B cell (primary cell): ENCODE data around the gene ZNF662. TPM values are rescaled to one million over a fixed set of nuclear protein-coding genes. Genes with fewer than 3 reads are reported as not detected.

ENCODE experiments used
- ATAC-seq: fragments of 200-7000 bp; cut with Tn5 transposase; one replicate; pipeline ENCODE4 v1.10.0; 2021; ENCODE audit warnings: low read depth, mild to moderate bottlenecking, moderate number of reproducible peaks, moderate library complexity
- CTCF ChIA-PET: fragments of 350-600 bp; sonication (Branson Sonifier 250); formaldehyde crosslinking; loops from one replicate; lab custom pipeline; 2021; ENCODE audit warnings: antibody characterized with exemption, inconsistent platforms; lab: Charles Lee
- POLR2A ChIA-PET: fragments of 350-600 bp; sonication (Branson Sonifier 250); formaldehyde crosslinking; loops from one replicate; lab custom pipeline; 2021; ENCODE audit warnings: antibody characterized with exemption; lab: Charles Lee
- DNase-seq: peaks from one replicate; pipeline ENCODE4 v3.0.0; 2013
- H2AFZ ChIP-seq: 2 replicates; pipeline ENCODE4 v1.6.1; 2012; ENCODE audit warnings: mild to moderate bottlenecking, low read depth, low read length; ENCODE audit not compliant: insufficient read depth, poor library complexity, severe bottlenecking
- H3K27ac ChIP-seq, 2 donors: 1 replicate in 1 of 2; 2 replicates in 1 of 2; pipeline ENCODE4 v1.5.1; 2012 to 2013; ENCODE audit warnings: low read length in 2 of 2, mild to moderate bottlenecking in 2 of 2, moderate library complexity in 1 of 2
- H3K27me3 ChIP-seq, 4 experiments: fragments of 200-600 bp in 1 of 4; sonication (generic) in 1 of 4; replicated peaks in 1 of 4; 1 replicate in 2 of 4; 2 replicates in 2 of 4; pipeline versions ENCODE4 v1.6.1 to v1.7.0; 2013 to 2016; ENCODE audit warnings: low read length in 3 of 4, mild to moderate bottlenecking in 2 of 4, mixed read lengths in 1 of 4, moderate library complexity in 1 of 4; ENCODE audit not compliant: insufficient read depth in 4 of 4, control insufficient read depth in 3 of 4; ENCODE audit errors: control extremely low read depth in 1 of 4
- H3K36me3 ChIP-seq, 2 experiments: replicated peaks in 1 of 2; 1 replicate in 1 of 2; 2 replicates in 1 of 2; pipeline versions ENCODE4 v1.6.1 to v1.7.1; 2013; ENCODE audit warnings: low read length in 1 of 2; ENCODE audit not compliant: insufficient read depth in 2 of 2, control insufficient read depth in 1 of 2; ENCODE audit errors: control extremely low read depth in 1 of 2, extremely low read depth in 1 of 2
- H3K4me1 ChIP-seq, 2 donors: fragments of 200-600 bp in 1 of 2; sonication (generic) in 1 of 2; 1 replicate in 1 of 2; 2 replicates in 1 of 2; pipeline versions ENCODE4 v1.5.1 to v1.6.1; 2013 to 2017; ENCODE audit warnings: low read length in 2 of 2; ENCODE audit not compliant: control insufficient read depth in 2 of 2, insufficient read depth in 2 of 2
- H3K4me2 ChIP-seq: replicated peaks from 2 replicates; pipeline ENCODE3; 2012; ENCODE audit warnings: mild to moderate bottlenecking, low read depth, low read length; ENCODE audit not compliant: poor library complexity, severe bottlenecking
- H3K4me3 ChIP-seq, 5 experiments: fragments of 200-600 bp in 1 of 5; sonication (generic) in 1 of 5; 1 replicate in 3 of 5; 2 replicates in 2 of 5; pipeline versions ENCODE4 v1.5.1 to v1.7.0; 2011 to 2016; ENCODE audit warnings: low read length in 4 of 5, mild to moderate bottlenecking in 4 of 5, low read depth in 2 of 5, control low read depth in 1 of 5, moderate library complexity in 1 of 5; ENCODE audit not compliant: insufficient read depth in 1 of 5; ENCODE audit errors: control extremely low read depth in 1 of 5, extremely low read depth in 1 of 5
- H3K79me2 ChIP-seq: fragments of 200-600 bp; sonication (generic); one replicate; pipeline ENCODE4 v1.6.0; 2016; ENCODE audit warnings: low read length; ENCODE audit not compliant: control insufficient read depth, insufficient read depth
- H3K9ac ChIP-seq: fragments of 200-600 bp; sonication (generic); 2 replicates; pipeline ENCODE4 v1.6.1; 2017; ENCODE audit warnings: mild to moderate bottlenecking, low read length, moderate library complexity
- H3K9me3 ChIP-seq, 3 donors: one replicate each; pipeline versions ENCODE4 v1.6.1 to v1.7.1; 2013; ENCODE audit warnings: low read length in 2 of 3; ENCODE audit not compliant: control insufficient read depth in 2 of 3, insufficient read depth in 1 of 3; ENCODE audit errors: control extremely low read depth in 1 of 3
- H4K20me1 ChIP-seq: 2 replicates; pipeline ENCODE4 v1.6.0; 2012; ENCODE audit warnings: mild to moderate bottlenecking, low read length; ENCODE audit not compliant: insufficient read depth, control insufficient read depth, poor library complexity, severe bottlenecking
- H3K27ac Mint-ChIP-seq: one replicate; pipeline ENCODE4 v1.8.0; 2021; ENCODE audit warnings: mixed read lengths
- H3K27me3 Mint-ChIP-seq: one replicate; pipeline ENCODE4 v1.8.0; 2021; ENCODE audit warnings: mixed read lengths
- H3K4me1 Mint-ChIP-seq: one replicate; pipeline ENCODE4 v1.8.0; 2021; ENCODE audit warnings: mixed read lengths
- H3K4me3 Mint-ChIP-seq: one replicate; pipeline ENCODE4 v1.8.0; 2021; ENCODE audit warnings: mixed read lengths
- H3K9me3 Mint-ChIP-seq: one replicate; pipeline ENCODE4 v1.8.0; 2022; ENCODE audit warnings: mixed read lengths; ENCODE audit not compliant: insufficient read depth
- CTCF ChIP-seq: fragments of 200-600 bp; IDR thresholded peaks from one replicate; pipeline ENCODE4 v1.8.0; 2022; ENCODE audit warnings: antibody characterized with exemption, mild to moderate bottlenecking
- EZH2 ChIP-seq: IDR thresholded peaks from 2 replicates; pipeline ENCODE4 v1.6.1; 2012; ENCODE audit warnings: borderline replicate concordance, low read depth, mild to moderate bottlenecking, moderate library complexity, low read length; ENCODE audit not compliant: insufficient read depth, poor library complexity, severe bottlenecking
- WGBS: methylation state at CpG from one replicate; pipeline ENCODE4 v1.1.5; 2013; ENCODE audit warnings: missing lambda C conversion rate; ENCODE audit not compliant: insufficient coverage; 5-methylcytosine and 5-hydroxymethylcytosine counted together
- intact Hi-C: fragments of 100-400 bp; cut with micrococcal nuclease; formaldehyde crosslinking; loops from one replicate; pipeline ENCODE4 v1.10.0; 2022
- polyA plus RNA-seq: library from polyadenylated mRNA; depleted of rRNA; stranded (reverse); fragments of >200 nt; gene quantifications from 2 replicates; pipeline ENCODE4 v1.2.3, GENCODE V29; 2012
- total RNA-seq, 2 donors: library from RNA; stranded (reverse); fragments of 120-200 nt in 1 of 2; gene quantifications; 1 replicate in 1 of 2; 2 replicates in 1 of 2; pipeline versions ENCODE4 v1.2.3 to v1.2.4, GENCODE V29; 2013 to 2022

Gene ZNF662
- total and polyA plus RNA-seq, 2 donors (not counting 1 experiment from before 2014, with no cell fraction given), result 0.12 to 0.42 TPM

- H3K9me3 Mint-ChIP-seq, result no peaks in the 10 kb centered on the region
- no peaks in the 10 kb centered on the region for H3K4me1 ChIP-seq
- no peak overlapping the region for H3K27ac ChIP-seq
- H4K20me1 ChIP-seq, result no peaks in the 10 kb centered on the region
- no peak overlapping the region for H2AFZ ChIP-seq
- H3K4me3 ChIP-seq, result no peak overlapping the region
- no peaks in the 10 kb centered on the region for H3K27me3 ChIP-seq
- DNase-seq, result no peak
- no peaks in the 10 kb centered on the region for H3K4me1 Mint-ChIP-seq
- CTCF ChIA-PET, result interaction anchor here (1.1 kb wide), 1 partner anchor 538 kb away, joined by 4 read pairs; no protein-coding TSS in a partner anchor
- H3K27me3 Mint-ChIP-seq, result peaks cover 29% of the 10 kb centered on the region
- H3K9ac ChIP-seq, result no peak overlapping the region
- POLR2A ChIA-PET, result no interaction called here
- H3K4me2 ChIP-seq, result no peak overlapping the region
- no peak overlapping the region for H3K27ac Mint-ChIP-seq
- H3K79me2 ChIP-seq, result no peaks in the 10 kb centered on the region
- intact Hi-C loops, result loop anchor here (5.0 kb wide), 1 partner anchor 1233 kb away; no protein-coding TSS in a partner anchor
- H3K36me3 ChIP-seq, result no peaks in the 10 kb centered on the region
- no CpG with 5 or more reads among the region's 4 CpGs for WGBS
- no peak for ATAC-seq
- no peak overlapping the region for H3K4me3 Mint-ChIP-seq
- TF ChIP-seq CTCF (no peak), EZH2 (no peak)
- H3K9me3 ChIP-seq, result peaks cover 0 to 1% (median 0%) of the 10 kb centered on the region in 3 donors
These were observed 58.3 kb downstream of the ZNF662 start for GRCh38 chr3:42964266-42964665.

Other genes with a start within 250 kb of the ZNF662 start
- not detected in 2 replicates for gene KLHL40, start 220.6 kb upstream of the ZNF662 start, total RNA-seq
- not detected in 2 replicates for gene KLHL40, start 220.6 kb upstream of the ZNF662 start, polyA plus RNA-seq
- not detected in 2 replicates for gene HHATL, start 203.3 kb upstream of the ZNF662 start, total RNA-seq
- gene HHATL, start 203.3 kb upstream of the ZNF662 start, polyA plus RNA-seq, result not detected in 2 replicates
- 1.9 and 2.5 TPM in 2 replicates for gene CCDC13, start 132.9 kb upstream of the ZNF662 start, total RNA-seq
- gene CCDC13, start 132.9 kb upstream of the ZNF662 start, polyA plus RNA-seq, result 0.53 and 1.5 TPM in 2 replicates
- 16.5 and 18.4 TPM in 2 replicates for gene HIGD1A, start 101.7 kb upstream of the ZNF662 start, total RNA-seq
- gene HIGD1A, start 101.7 kb upstream of the ZNF662 start, polyA plus RNA-seq, result 14.2 and 19.3 TPM in 2 replicates
- 1.1 and 1.7 TPM in 2 replicates for gene ACKR2, start 96.7 kb upstream of the ZNF662 start, total RNA-seq
- 0.31 and 0.35 TPM in 2 replicates for gene ACKR2, start 96.7 kb upstream of the ZNF662 start, polyA plus RNA-seq
- not detected in 2 replicates for gene CYP8B1, start 30.3 kb upstream of the ZNF662 start, total RNA-seq
- gene CYP8B1, start 30.3 kb upstream of the ZNF662 start, polyA plus RNA-seq, result not detected in 2 replicates
- gene GASK1A, start 73.2 kb downstream of the ZNF662 start, total RNA-seq, result 0.15 TPM in 1 of 2 replicates, not detected in the other
- gene GASK1A, start 73.2 kb downstream of the ZNF662 start, polyA plus RNA-seq, result 0.17 TPM in 1 of 2 replicates, not detected in the other
- 2.3 and 2.8 TPM in 2 replicates for gene POMGNT2, start 199.9 kb downstream of the ZNF662 start, total RNA-seq
- 3.1 and 4.3 TPM in 2 replicates for gene POMGNT2, start 199.9 kb downstream of the ZNF662 start, polyA plus RNA-seq